Gastrocnemius medialis (tissue), 4 donors: ENCODE measurements around the gene HIPK2.

Source experiments
- POLR2A ChIP-seq, 2 donors: fragments of 450-650 bp; IDR thresholded peaks; one replicate each; pipeline ENCODE4 v1.6.1; 2017; ENCODE audit warnings: antibody characterized with exemption in 2 of 2, mild to moderate bottlenecking in 2 of 2, moderate library complexity in 2 of 2
- TF ChIP-seq, protein P1 (sequence below), 5 experiments: fragments of 450-650 bp in 3 of 5; fragments of 200-600 bp in 2 of 5; sonication (generic) in 2 of 5; IDR thresholded peaks in 4 of 5; conservative IDR thresholded peaks in 1 of 5; 1 replicate in 4 of 5; 2 replicates in 1 of 5; pipeline ENCODE4 v1.5.1; 2016 to 2019; ENCODE audit warnings: antibody characterized with exemption in 5 of 5, mild to moderate bottlenecking in 3 of 5, moderate library complexity in 3 of 5

DNA sequence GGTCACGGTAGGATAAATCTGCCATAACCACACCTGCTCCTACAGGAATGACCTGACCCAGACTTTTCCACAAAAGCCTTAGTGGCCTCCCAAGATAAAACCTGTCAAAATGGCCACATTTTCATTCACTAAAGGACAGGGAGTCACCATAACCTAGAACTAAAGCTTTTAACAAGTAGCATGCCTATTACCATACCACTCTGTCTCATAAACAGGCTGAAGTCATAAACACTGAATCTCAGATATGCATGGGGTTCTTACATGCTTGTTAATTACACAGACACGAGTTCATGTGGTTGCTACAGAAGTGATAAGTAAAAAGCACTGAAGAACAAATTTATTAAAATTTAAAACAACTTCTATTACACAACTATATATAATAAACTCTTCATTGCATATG is 56.0 kb downstream of the HIPK2 start:
- TF ChIP-seq, protein P1, sequence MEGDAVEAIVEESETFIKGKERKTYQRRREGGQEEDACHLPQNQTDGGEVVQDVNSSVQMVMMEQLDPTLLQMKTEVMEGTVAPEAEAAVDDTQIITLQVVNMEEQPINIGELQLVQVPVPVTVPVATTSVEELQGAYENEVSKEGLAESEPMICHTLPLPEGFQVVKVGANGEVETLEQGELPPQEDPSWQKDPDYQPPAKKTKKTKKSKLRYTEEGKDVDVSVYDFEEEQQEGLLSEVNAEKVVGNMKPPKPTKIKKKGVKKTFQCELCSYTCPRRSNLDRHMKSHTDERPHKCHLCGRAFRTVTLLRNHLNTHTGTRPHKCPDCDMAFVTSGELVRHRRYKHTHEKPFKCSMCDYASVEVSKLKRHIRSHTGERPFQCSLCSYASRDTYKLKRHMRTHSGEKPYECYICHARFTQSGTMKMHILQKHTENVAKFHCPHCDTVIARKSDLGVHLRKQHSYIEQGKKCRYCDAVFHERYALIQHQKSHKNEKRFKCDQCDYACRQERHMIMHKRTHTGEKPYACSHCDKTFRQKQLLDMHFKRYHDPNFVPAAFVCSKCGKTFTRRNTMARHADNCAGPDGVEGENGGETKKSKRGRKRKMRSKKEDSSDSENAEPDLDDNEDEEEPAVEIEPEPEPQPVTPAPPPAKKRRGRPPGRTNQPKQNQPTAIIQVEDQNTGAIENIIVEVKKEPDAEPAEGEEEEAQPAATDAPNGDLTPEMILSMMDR (IDR thresholded peaks at IDR 0.05 in 4 of 5, conservative IDR thresholded peaks at IDR 0.05 in 1 of 5) = no peak
- TF ChIP-seq POLR2A (IDR thresholded peaks at IDR 0.05) = no peak
